AG04449 (cell line): ENCODE data around the gene GPHN.

Source experiments
- CTCF ChIA-PET: fragments of 350-600 bp; formaldehyde crosslinking; extraction: SDS; loops from one replicate; lab custom pipeline; 2021; ENCODE audit warnings: antibody characterized with exemption; lab: Yijun Ruan, JAX
- POLR2A ChIA-PET: fragments of 400-600, 350-600 bp; formaldehyde crosslinking; extraction: SDS; loops from one replicate; lab custom pipeline; 2020; ENCODE audit warnings: antibody characterized with exemption, inconsistent platforms; lab: Yijun Ruan, JAX
- DNase-seq: peaks from one replicate; pipeline ENCODE4 v3.0.0-alpha.2; 2010; ENCODE audit warnings: low read depth, low spot score
- H3K4me3 ChIP-seq: 2 replicates; pipeline ENCODE4 v1.5.1; 2011; ENCODE audit warnings: low read depth, mild to moderate bottlenecking, control low read depth, low read length
- CTCF ChIP-seq: IDR thresholded peaks from one replicate; pipeline ENCODE4 v1.5.1; 2011; ENCODE audit warnings: mild to moderate bottlenecking, moderate library complexity, low read length, control low read depth, inconsistent platforms; ENCODE audit not compliant: insufficient read depth; ENCODE audit errors: missing control alignments

GPHN gene

GRCh38 chr14:67192366-67192765, 684.4 kb downstream of the GPHN start:
- POLR2A ChIA-PET, result interaction anchor here (0.7 kb wide), 1 partner anchor 142 kb away, joined by 3 read pairs; no protein-coding TSS in a partner anchor

DNA sequence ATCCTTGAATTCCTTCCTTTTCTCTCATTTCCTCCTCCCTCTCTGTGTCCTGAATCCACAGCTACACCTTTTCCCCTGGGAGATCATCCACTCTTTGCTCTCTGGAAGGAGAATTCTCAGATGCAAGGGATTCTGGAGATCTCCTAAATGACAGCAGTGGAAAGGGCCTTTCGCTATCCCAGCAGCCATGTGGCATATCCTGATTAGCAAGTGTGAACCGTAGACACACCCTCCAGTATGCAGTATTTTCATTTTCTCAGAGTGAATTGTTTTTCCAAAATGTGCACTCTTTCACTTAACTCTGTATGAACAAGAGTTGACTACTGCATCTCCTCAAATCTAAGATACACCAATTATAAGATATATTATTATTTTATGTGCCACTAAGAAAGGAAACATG, 687.3 kb downstream of the GPHN start:
- POLR2A ChIA-PET, result no interaction called here
- CTCF ChIA-PET, result no interaction called here
- H3K4me3 ChIP-seq, result no peak overlapping the region
- no peak for DNase-seq
- no peak for TF ChIP-seq CTCF

More at GRCh38 chr14:67192366-67192765, 684.4 kb downstream of the GPHN start:
- CTCF ChIA-PET, result interaction anchor here (0.6 to 0.8 kb wide), 3 partner anchors 9 to 93 kb away, joined by 3 to 4 read pairs (median 3); no protein-coding TSS in a partner anchor
- H3K4me3 ChIP-seq, result no peak overlapping the region
- no peak for DNase-seq
- TF ChIP-seq CTCF, result no peak

- TF ChIP-seq CTCF, result no peak
- ChIA-PET CTCF (interaction anchor here (1.0 kb wide), 1 partner anchor 87 kb away, joined by 3 read pairs; no protein-coding TSS in a partner anchor), POLR2A (no interaction called here)
- DNase-seq, result no peak
- H3K4me3 ChIP-seq, result no peak overlapping the region
These were observed 691.1 kb downstream of the GPHN start for GRCh38 chr14:67199016-67199415.

DNA sequence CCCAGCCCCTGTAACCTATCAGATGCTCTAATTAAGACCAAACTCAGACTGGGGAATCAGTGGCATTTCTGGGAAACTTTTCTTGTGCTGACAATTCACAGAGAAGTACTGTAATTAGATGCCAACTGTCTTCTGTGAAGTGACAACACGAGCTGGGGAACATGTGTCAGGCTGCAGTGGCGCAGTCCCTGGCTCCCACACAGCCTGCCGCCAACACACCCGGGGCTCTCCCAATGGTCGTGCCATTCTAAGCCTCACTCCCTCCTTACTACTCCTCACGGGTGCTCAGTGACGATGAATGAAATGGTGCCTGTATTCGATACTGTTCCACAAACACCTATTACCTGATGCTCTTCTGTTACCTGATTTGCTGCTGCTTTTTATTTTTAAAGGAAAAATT, 699.9 kb downstream of the GPHN start:
- no peak for TF ChIP-seq CTCF
- DNase-seq, result no peak
- H3K4me3 ChIP-seq, result no peak overlapping the region
- ChIA-PET CTCF (interaction anchor here (1.3 kb wide), 1 partner anchor 12 kb away, joined by 3 read pairs; no protein-coding TSS in a partner anchor), POLR2A (no interaction called here)

GRCh38 chr14:67218126-67218525, 710.2 kb downstream of the GPHN start:
- POLR2A ChIA-PET, result no interaction called here

More at GRCh38 chr14:67218126-67218525, 710.2 kb downstream of the GPHN start:
- TF ChIP-seq CTCF, result no peak
- DNase-seq, result no peak
- H3K4me3 ChIP-seq, result no peak overlapping the region
- CTCF ChIA-PET, result no interaction called here
